Activated naive CD8-positive, alpha-beta T cell treated with anti-CD3 and anti-CD28 coated beads, Interleukin-2, amount 10 ng/mL, durations not matched to agents 7 days and 5 days (primary cell): ENCODE measurements around the gene MEAF6. TPM values are rescaled to one million over a fixed set of nuclear protein-coding genes. Genes with fewer than 3 reads are reported as not detected.
A peak's percentile ranks its signal among the peaks of the same experiment; 100 is the strongest.
"Not testable (repeated sequence)": the region's sequence is repeated elsewhere in the genome, so short reads cannot be mapped to it uniquely, and the experiment has no call there.

Source experiments
- ATAC-seq: fragments of 150-1000 bp; cut with Tn5 transposase; one replicate; pipeline ENCODE4 v1.10.0; 2021; ENCODE audit warnings: low read depth, moderate library complexity
- POLR2A ChIA-PET: fragments of 350-600 bp; sonication (Branson Sonifier 250); formaldehyde crosslinking; loops from one replicate; lab custom pipeline; 2021; ENCODE audit warnings: antibody characterized with exemption; lab: Charles Lee
- DNase-seq: peaks from one replicate; pipeline ENCODE4 v3.0.0; 2021
- H3K27ac Mint-ChIP-seq: one replicate; pipeline ENCODE4 v1.8.0; 2022; ENCODE audit warnings: mild to moderate bottlenecking, mixed read lengths
- H3K27me3 Mint-ChIP-seq: one replicate; pipeline ENCODE4 v1.8.0; 2022; ENCODE audit warnings: mild to moderate bottlenecking, moderate library complexity, mixed read lengths
- H3K36me3 Mint-ChIP-seq: one replicate; pipeline ENCODE4 v1.8.0; 2021; ENCODE audit warnings: mild to moderate bottlenecking, mixed read lengths
- H3K4me1 Mint-ChIP-seq: one replicate; pipeline ENCODE4 v1.8.0; 2021; ENCODE audit warnings: mixed read lengths
- H3K4me3 Mint-ChIP-seq: one replicate; pipeline ENCODE4 v1.8.0; 2022; ENCODE audit warnings: mild to moderate bottlenecking, moderate library complexity, mixed read lengths
- H3K9me3 Mint-ChIP-seq: one replicate; pipeline ENCODE4 v1.8.0; 2021; ENCODE audit warnings: mixed read lengths
- total RNA-seq, 2 experiments: library from RNA; stranded (reverse); gene quantifications; one replicate each; pipeline ENCODE4 v1.2.3, GENCODE V29; 2021

Gene MEAF6
- 10 to 100 TPM; 73.8 to 80.6 TPM for total RNA-seq

GRCh38 chr1:37514350-37515184, at the start of gene MEAF6:
Gene MEAF6, minus strand, starts transcription at chr1:37514766. Its CDS starts 20 bp downstream, at chr1:37514746.
- peaks cover 9% of the 10 kb centered on the region for H3K36me3 Mint-ChIP-seq
- POLR2A ChIA-PET: interaction anchor here (0.5 to 3.1 kb wide), 19 partner anchors 9 to 1142 kb away, joined by 3 to 32 read pairs (median 4); partner anchors contain the start of genes CDCA8 and SNIP1
- no peaks in the 10 kb centered on the region for H3K27me3 Mint-ChIP-seq
- peak within 1 kb of the TSS; percentile 96 for H3K4me3 Mint-ChIP-seq
- H3K9me3 Mint-ChIP-seq: peaks cover 1% of the 10 kb centered on the region
- peak; percentile 93 for ATAC-seq
- H3K4me1 Mint-ChIP-seq: peaks cover 37% of the 10 kb centered on the region
- peak within 1 kb of the TSS; percentile 96 for H3K27ac Mint-ChIP-seq
- DNase-seq: peak; percentile 93

- Mint-ChIP-seq H3K4me1 (peaks cover 2% of the 10 kb centered on the region), H3K36me3 (peaks cover 8% of the 10 kb centered on the region), H3K4me3 (no peak overlapping the region), H3K27me3 (no peaks in the 10 kb centered on the region), H3K27ac (no peak overlapping the region), H3K9me3 (no peaks in the 10 kb centered on the region)
- no peak for ATAC-seq
- DNase-seq: no peak
- POLR2A ChIA-PET: no interaction called here
Measured at GRCh38 chr1:37562984-37563383, 48.4 kb upstream of the MEAF6 start.

GRCh38 chr1:37561133-37562132, 46.9 kb upstream of the MEAF6 start:
- ATAC-seq (no peak), DNase-seq (peak; percentile 53)
- Mint-ChIP-seq H3K27me3 (no peaks in the 10 kb centered on the region), H3K27ac (peak overlapping the region; percentile 66), H3K4me3 (no peak overlapping the region), H3K36me3 (peaks cover 3% of the 10 kb centered on the region), H3K4me1 (peaks cover 3% of the 10 kb centered on the region), H3K9me3 (no peaks in the 10 kb centered on the region)
- POLR2A ChIA-PET: no interaction called here

- Mint-ChIP-seq H3K4me1 (peaks cover 3% of the 10 kb centered on the region), H3K4me3 (no peak overlapping the region), H3K9me3 (no peaks in the 10 kb centered on the region), H3K27ac (no peak overlapping the region), H3K36me3 (no peaks in the 10 kb centered on the region), H3K27me3 (no peaks in the 10 kb centered on the region)
- no peak for DNase-seq
- ATAC-seq: no peak
- POLR2A ChIA-PET: no interaction called here
Measured at GRCh38 chr1:37560401-37561132, 46.0 kb upstream of the MEAF6 start.

- DNase-seq, H3K9me3 Mint-ChIP-seq, ATAC-seq, H3K27me3 Mint-ChIP-seq, H3K36me3 Mint-ChIP-seq, POLR2A ChIA-PET, H3K27ac Mint-ChIP-seq, H3K4me3 Mint-ChIP-seq, H3K4me1 Mint-ChIP-seq: not testable (repeated sequence)
Measured at GRCh38 chr1:37559957-37560379, 45.4 kb upstream of the MEAF6 start.

GRCh38 chr1:37559080-37559479, 44.5 kb upstream of the MEAF6 start:
- Mint-ChIP-seq H3K4me3 (no peak overlapping the region), H3K36me3 (peaks cover 4% of the 10 kb centered on the region), H3K27ac (no peak overlapping the region), H3K27me3 (no peaks in the 10 kb centered on the region), H3K4me1 (peaks cover 5% of the 10 kb centered on the region), H3K9me3 (peaks cover 1% of the 10 kb centered on the region)
- POLR2A ChIA-PET: no interaction called here
- no peak for DNase-seq
- no peak for ATAC-seq

GRCh38 chr1:37558411-37558810, 43.8 kb upstream of the MEAF6 start:
- POLR2A ChIA-PET: no interaction called here
- DNase-seq: no peak
- H3K9me3 Mint-ChIP-seq: peaks cover 1% of the 10 kb centered on the region
- no peak overlapping the region for H3K27ac Mint-ChIP-seq
- no peak for ATAC-seq
- peaks cover 5% of the 10 kb centered on the region for H3K4me1 Mint-ChIP-seq
- peaks cover 6% of the 10 kb centered on the region for H3K36me3 Mint-ChIP-seq
- H3K4me3 Mint-ChIP-seq: no peak overlapping the region
- no peaks in the 10 kb centered on the region for H3K27me3 Mint-ChIP-seq

- DNase-seq (no peak), ATAC-seq (no peak)
- Mint-ChIP-seq H3K9me3 (peaks cover 1% of the 10 kb centered on the region), H3K4me1 (peaks cover 13% of the 10 kb centered on the region), H3K27me3 (no peaks in the 10 kb centered on the region), H3K27ac (no peak overlapping the region), H3K36me3 (peaks cover 10% of the 10 kb centered on the region), H3K4me3 (no peak overlapping the region)
- POLR2A ChIA-PET: no interaction called here
Measured at GRCh38 chr1:37557402-37557801, 42.8 kb upstream of the MEAF6 start.

- Mint-ChIP-seq H3K27ac (no peak within 1 kb of the TSS), H3K36me3 (peaks cover 16% of the 10 kb centered on the region), H3K9me3 (peaks cover 1% of the 10 kb centered on the region), H3K4me3 (no peak within 1 kb of the TSS), H3K4me1 (peaks cover 17% of the 10 kb centered on the region), H3K27me3 (no peaks in the 10 kb centered on the region)
- DNase-seq: peak; percentile 60
- POLR2A ChIA-PET: interaction anchor here (0.6 kb wide), 1 partner anchor 38 kb away, joined by 3 read pairs; no protein-coding TSS in a partner anchor
- ATAC-seq: no peak
Measured at GRCh38 chr1:37556712-37557196, 42.2 kb upstream of the MEAF6 start, which contains the start of gene DNALI1. Gene DNALI1, plus strand, starts transcription at chr1:37556940. Its CDS starts 55 bp downstream, at chr1:37556995.

- POLR2A ChIA-PET: interaction anchor here (0.9 to 1.7 kb wide), 5 partner anchors 28 to 136 kb away, joined by 3 to 12 read pairs (median 9); partner anchors contain the start of gene MEAF6
- no peaks in the 10 kb centered on the region for H3K27me3 Mint-ChIP-seq
Measured at GRCh38 chr1:37553927-37554808, 39.6 kb upstream of the MEAF6 start, which contains the start of gene SNIP1. Gene SNIP1, minus strand, starts transcription at chr1:37554293. Its CDS starts 64 bp downstream, at chr1:37554229.

GRCh38 chr1:37553598-37553926, 39.0 kb upstream of the MEAF6 start:
- H3K4me1 Mint-ChIP-seq: peaks cover 29% of the 10 kb centered on the region
- ATAC-seq: no peak
- POLR2A ChIA-PET: interaction anchor here (0.9 to 1.7 kb wide), 5 partner anchors 29 to 137 kb away, joined by 3 to 12 read pairs (median 9); partner anchors contain the start of gene MEAF6
- no peak for DNase-seq
- H3K36me3 Mint-ChIP-seq: peaks cover 35% of the 10 kb centered on the region
- peak overlapping the region; percentile 99 for H3K4me3 Mint-ChIP-seq
- H3K27ac Mint-ChIP-seq: peak overlapping the region; percentile 100
- H3K27me3 Mint-ChIP-seq: no peaks in the 10 kb centered on the region
- peaks cover 1% of the 10 kb centered on the region for H3K9me3 Mint-ChIP-seq

More at GRCh38 chr1:37553927-37554808, 39.6 kb upstream of the MEAF6 start, which contains the start of gene SNIP1:
- ATAC-seq (peak; percentile 88), DNase-seq (peak; percentile 86)
- H3K27ac Mint-ChIP-seq: peak within 1 kb of the TSS; percentile 100
- H3K36me3 Mint-ChIP-seq: peaks cover 33% of the 10 kb centered on the region
- H3K4me3 Mint-ChIP-seq: peak within 1 kb of the TSS; percentile 99
- peaks cover 29% of the 10 kb centered on the region for H3K4me1 Mint-ChIP-seq
- H3K9me3 Mint-ChIP-seq: peaks cover 1% of the 10 kb centered on the region
